ENCODE measurements around the gene ISCU.
"Not testable (repeated sequence)": the region's sequence is repeated elsewhere in the genome, so short reads cannot be mapped to it uniquely, and the experiment has no call there.

ISCU gene

GRCh38 chr12:108547686-108548085 is 14.7 kb upstream of the ISCU start:
- DNase-seq = no peak

GRCh38 chr12:108548954-108549521 is 13.4 kb upstream of the ISCU start:
- no peak for DNase-seq

GRCh38 chr12:108551535-108551934 is 10.9 kb upstream of the ISCU start:
- DNase-seq = no peak

GRCh38 chr12:108553799-108554198 is 8.6 kb upstream of the ISCU start:
- no peak for DNase-seq

GRCh38 chr12:108555383-108555782 is 7.0 kb upstream of the ISCU start:
- not testable (repeated sequence) for DNase-seq

- no peak for DNase-seq
These were observed 3.3 kb upstream of the ISCU start for GRCh38 chr12:108559007-108559655.

- DNase-seq = no peak
These were observed 2.6 kb upstream of the ISCU start for GRCh38 chr12:108559748-108560147.

GRCh38 chr12:108560321-108560721 is 2.1 kb upstream of the ISCU start:
- no peak for DNase-seq

- peak; percentile 54 to 94 (median 74) for DNase-seq
These were observed 1.4 kb upstream of the ISCU start, which contains the start of gene SART3 for GRCh38 chr12:108560752-108561719. Gene SART3, minus strand, starts transcription at chr12:108561173. Its CDS starts 19 bp downstream, at chr12:108561154.

- no peak for DNase-seq
These were observed 496 bp upstream of the ISCU start for GRCh38 chr12:108561852-108562347.

GRCh38 chr12:108563136-108563803 is 874 bp downstream of the ISCU start:
- DNase-seq = peak; percentile 53 to 91 (median 78)

GRCh38 chr12:108563804-108564151 is 1.4 kb downstream of the ISCU start:
- no peak for DNase-seq

- DNase-seq = no peak
These were observed 2.3 kb downstream of the ISCU start for GRCh38 chr12:108564724-108565123.

- no peak for DNase-seq
These were observed 2.8 kb downstream of the ISCU start for GRCh38 chr12:108565146-108565545.

- peak in 4 of 5 experiments; percentile 38 to 69 (median 44) for DNase-seq
These were observed 3.6 kb downstream of the ISCU start for GRCh38 chr12:108565976-108566375.

GRCh38 chr12:108566452-108566851 is 4.1 kb downstream of the ISCU start:
- DNase-seq = no peak

GRCh38 chr12:108567406-108568337 is 5.3 kb downstream of the ISCU start:
- DNase-seq = no peak

GRCh38 chr12:108568338-108569154 is 6.2 kb downstream of the ISCU start:
- peak in 4 of 5 experiments; percentile 47 to 98 (median 57) for DNase-seq

- peak in 1 of 5 experiments; percentile 63 for DNase-seq
These were observed 8.6 kb downstream of the ISCU start for GRCh38 chr12:108570743-108571608.
